A549 (cell line): Measurements from ENCODE around the gene PSMA3. TPM values are rescaled to one million over a fixed set of nuclear protein-coding genes. Genes with fewer than 3 reads are reported as not detected.
A peak's percentile ranks its signal among the peaks of the same experiment; 100 is the strongest.

Source experiments
- ATAC-seq, 2 experiments: fragments of 200-7000 bp in 1 of 2; fragments of >200 bp in 1 of 2; cut with Nextera tagmentation in 1 of 2; cut with Tn5 transposase in 1 of 2; 3 replicates each; pipeline versions ENCODE4 v1.8.0 to v1.9.1; 2018 to 2020; ENCODE audit warnings: mild to moderate bottlenecking in 1 of 2, moderate library complexity in 1 of 2
- CTCF ChIA-PET: fragments of 300-600 bp; sonication (Branson Sonifier 250); formaldehyde crosslinking; extraction: SDS; loops from one replicate; lab custom pipeline; 2021; ENCODE audit warnings: antibody characterized with exemption, inconsistent platforms; lab: Yijun Ruan, JAX
- POLR2A ChIA-PET: fragments of 350-600 bp; formaldehyde crosslinking; extraction: SDS; loops from one replicate; lab custom pipeline; 2021; ENCODE audit warnings: antibody characterized with exemption, inconsistent platforms; lab: Yijun Ruan, JAX
- DNase-seq, 2 experiments: peaks; one replicate each; pipeline versions ENCODE4 v3.0.0 to v3.0.0-alpha.2; 2011 to 2016; ENCODE audit warnings: low read depth in 1 of 2, low spot score in 1 of 2
- FAIRE-seq: peaks from 2 replicates; lab custom pipeline; 2011; peaks lifted over from hg19 to GRCh38; lab: Jason Lieb, UNC
- H3K27ac ChIP-seq, 2 experiments: fragments of >200 bp; sonication (Bioruptor Twin); formaldehyde crosslinking; 3 replicates each; pipeline ENCODE4 v1.5.1; 2016 to 2017
- H3K4me1 ChIP-seq: fragments of >200 bp; sonication (Bioruptor Twin); formaldehyde crosslinking; 3 replicates; pipeline ENCODE4 v1.6.1; 2016
- H3K4me2 ChIP-seq: fragments of >200 bp; sonication (Bioruptor Twin); formaldehyde crosslinking; 3 replicates; pipeline ENCODE4 v1.6.1; 2016
- H3K4me3 ChIP-seq: fragments of >200 bp; sonication (Bioruptor Twin); formaldehyde crosslinking; 3 replicates; pipeline ENCODE4 v1.5.1; 2016
- H3K9me3 ChIP-seq: fragments of >200 bp; sonication (Bioruptor Twin); formaldehyde crosslinking; 3 replicates; pipeline ENCODE4 v1.6.1; 2016
- CHD2 ChIP-seq: fragments of 150-350 bp; IDR thresholded peaks from 2 replicates; pipeline ENCODE4 v1.6.1; 2014; ENCODE audit warnings: low read length; ENCODE audit not compliant: partially characterized antibody
- E2F6 ChIP-seq: IDR thresholded peaks from 2 replicates; pipeline ENCODE4 v1.6.1; 2012; ENCODE audit warnings: low read depth, borderline replicate concordance
- EP300 ChIP-seq, 2 experiments: fragments of >200 bp; sonication (Bioruptor Twin); formaldehyde crosslinking; IDR thresholded peaks; 2 replicates in 1 of 2; 3 replicates in 1 of 2; pipeline ENCODE4 v1.6.1; 2016 to 2017
- FOSB ChIP-seq: fragments of 250-450 bp; sonication (Bioruptor Pico); IDR thresholded peaks from 2 replicates; pipeline ENCODE4 v1.5.0; 2020; ENCODE audit warnings: mild to moderate bottlenecking, moderate library complexity
- HOXB13 ChIP-seq: fragments of 250-450 bp; sonication (Bioruptor Pico); IDR thresholded peaks from 2 replicates; pipeline ENCODE4 v1.5.0; 2020; ENCODE audit warnings: low read depth, mild to moderate bottlenecking, moderate library complexity
- JUN ChIP-seq, 2 experiments: fragments of >200 bp; sonication (Bioruptor Twin); formaldehyde crosslinking; IDR thresholded peaks; 2 replicates in 1 of 2; 3 replicates in 1 of 2; pipeline ENCODE4 v1.6.1; 2016 to 2017
- JUNB ChIP-seq: fragments of >200 bp; sonication (Bioruptor Twin); formaldehyde crosslinking; IDR thresholded peaks from 2 replicates; pipeline ENCODE4 v1.6.1; 2016
- KDM5A ChIP-seq: fragments of 200-600 bp; sonication (generic); IDR thresholded peaks from 2 replicates; pipeline ENCODE4 v1.6.1; 2016; ENCODE audit warnings: antibody characterized with exemption, mild to moderate bottlenecking
- MAZ ChIP-seq: fragments of 150-350 bp; IDR thresholded peaks from 2 replicates; pipeline ENCODE4 v1.6.1; 2014; ENCODE audit warnings: antibody characterized with exemption, low read depth, low read length, borderline replicate concordance
- MYC ChIP-seq: IDR thresholded peaks from 2 replicates; pipeline ENCODE4 v1.6.1; 2012; ENCODE audit warnings: mild to moderate bottlenecking, inconsistent platforms, low read length, improper control_type of control experiment, borderline replicate concordance
- PHF8 ChIP-seq: fragments of 200-600 bp; sonication (generic); IDR thresholded peaks from 2 replicates; pipeline ENCODE4 v1.6.1; 2016; ENCODE audit warnings: low read depth, mild to moderate bottlenecking, antibody characterized with exemption, moderate library complexity, borderline replicate concordance
- POLR2AphosphoS2 ChIP-seq: conservative IDR thresholded peaks from 2 replicates; pipeline ENCODE4 v1.6.1; 2012; ENCODE audit warnings: low read length, improper control_type of control experiment, inconsistent platforms
- RFX5 ChIP-seq: fragments of 450-650 bp; IDR thresholded peaks from 2 replicates; pipeline ENCODE4 v1.7.1; 2014; ENCODE audit warnings: antibody characterized with exemption, mild to moderate bottlenecking, moderate library complexity
- SREBF2 ChIP-seq: fragments of 450-650 bp; IDR thresholded peaks from 2 replicates; pipeline ENCODE4 v1.6.1; 2014; ENCODE audit warnings: mild to moderate bottlenecking, moderate library complexity
- WGBS: methylation state at CpG from one replicate; pipeline ENCODE4 v1.1.6; 2017; ENCODE audit errors: missing lambda C conversion rate; 5-methylcytosine and 5-hydroxymethylcytosine counted together
- polyA plus RNA-seq, 4 experiments: library from polyadenylated mRNA; depleted of rRNA in 3 of 4; stranded (reverse); fragments of >200 nt; fragmentation: RNase III in 1 of 4; extraction: RNeasy Plus Mini Kit Qiagen cat#74134 plus additional on column Dnase treatment in 1 of 4; gene quantifications; 2 replicates in 3 of 4; 3 replicates in 1 of 4; pipeline ENCODE4 v1.2.3, GENCODE V29; 2011 to 2017
- TF ChIP-seq, protein P1 (sequence below): fragments of 450-650 bp; IDR thresholded peaks from 2 replicates; pipeline ENCODE4 v1.6.1; 2014; ENCODE audit warnings: antibody characterized with exemption
- TF ChIP-seq, protein P2 (sequence below): fragments of 250-450 bp; sonication (Bioruptor Pico); IDR thresholded peaks from 2 replicates; pipeline ENCODE4 v1.5.0; 2021; ENCODE audit warnings: mild to moderate bottlenecking, moderate library complexity, borderline replicate concordance
- TF ChIP-seq, protein P3 (sequence below): fragments of >200 bp; sonication (Bioruptor Twin); formaldehyde crosslinking; IDR thresholded peaks from 3 replicates; pipeline ENCODE4 v1.6.1; 2016
- TF ChIP-seq, protein P4 (sequence below): fragments of 200-600 bp; sonication (generic); IDR thresholded peaks from 2 replicates; pipeline ENCODE4 v1.6.1; 2016; ENCODE audit warnings: antibody characterized with exemption, mild to moderate bottlenecking, moderate library complexity

The PSMA3 gene
- polyA plus RNA-seq, 2 of the 4 experiments (the other 2 are of a cell fraction): 260 to 410 TPM

- H3K27ac ChIP-seq: no peak overlapping the region
- 96% methylated on average over 8 of the region's 8 CpGs for WGBS
- H3K4me2 ChIP-seq: no peak overlapping the region
- ChIA-PET CTCF (interaction anchor here (0.6 kb wide), 3 partner anchors 34 to 72 kb away, joined by 3 read pairs; partner anchors contain the start of gene PSMA3), POLR2A (interaction anchor here (0.6 kb wide), 1 partner anchor 20 kb away, joined by 3 read pairs; the partner anchor contains the start of gene ARID4A)
- H3K4me1 ChIP-seq: peaks cover 47% of the 10 kb centered on the region
- no peaks in the 10 kb centered on the region for H3K9me3 ChIP-seq
- DNase-seq: no peak
- H3K4me3 ChIP-seq: no peak overlapping the region
- no peak for FAIRE-seq
- TF ChIP-seq CHD2: no peak
- TF ChIP-seq, all 56 proteins: peak for 0
- ATAC-seq: no peak
These were observed 33.5 kb downstream of the PSMA3 start for GRCh38 chr14:58278177-58278576.

GRCh38 chr14:58280954-58281787, 36.5 kb downstream of the PSMA3 start:
- POLR2A ChIA-PET: interaction anchor here (2.6 kb wide), 1 partner anchor 17 kb away, joined by 9 read pairs; the partner anchor contains the start of gene ARID4A
- ATAC-seq (peak; percentile 65 to 69; a peak in 5 of 6 replicates), DNase-seq (peak; percentile 28 to 72), FAIRE-seq (no peak)
- TF ChIP-seq RFX5 (no peak), FOSB (no peak), EP300 (IDR thresholded peaks at IDR 0.05) (no peak), MYC (no peak), HOXB13 (CRISPR knock-in tag) (no peak), MAZ (no peak), POLR2AphosphoS2 (no peak), E2F6 (no peak), KDM5A (no peak), CHD2 (no peak)
- TF ChIP-seq, protein P1, sequence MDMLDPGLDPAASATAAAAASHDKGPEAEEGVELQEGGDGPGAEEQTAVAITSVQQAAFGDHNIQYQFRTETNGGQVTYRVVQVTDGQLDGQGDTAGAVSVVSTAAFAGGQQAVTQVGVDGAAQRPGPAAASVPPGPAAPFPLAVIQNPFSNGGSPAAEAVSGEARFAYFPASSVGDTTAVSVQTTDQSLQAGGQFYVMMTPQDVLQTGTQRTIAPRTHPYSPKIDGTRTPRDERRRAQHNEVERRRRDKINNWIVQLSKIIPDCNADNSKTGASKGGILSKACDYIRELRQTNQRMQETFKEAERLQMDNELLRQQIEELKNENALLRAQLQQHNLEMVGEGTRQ: no peak
- TF ChIP-seq, protein P2, sequence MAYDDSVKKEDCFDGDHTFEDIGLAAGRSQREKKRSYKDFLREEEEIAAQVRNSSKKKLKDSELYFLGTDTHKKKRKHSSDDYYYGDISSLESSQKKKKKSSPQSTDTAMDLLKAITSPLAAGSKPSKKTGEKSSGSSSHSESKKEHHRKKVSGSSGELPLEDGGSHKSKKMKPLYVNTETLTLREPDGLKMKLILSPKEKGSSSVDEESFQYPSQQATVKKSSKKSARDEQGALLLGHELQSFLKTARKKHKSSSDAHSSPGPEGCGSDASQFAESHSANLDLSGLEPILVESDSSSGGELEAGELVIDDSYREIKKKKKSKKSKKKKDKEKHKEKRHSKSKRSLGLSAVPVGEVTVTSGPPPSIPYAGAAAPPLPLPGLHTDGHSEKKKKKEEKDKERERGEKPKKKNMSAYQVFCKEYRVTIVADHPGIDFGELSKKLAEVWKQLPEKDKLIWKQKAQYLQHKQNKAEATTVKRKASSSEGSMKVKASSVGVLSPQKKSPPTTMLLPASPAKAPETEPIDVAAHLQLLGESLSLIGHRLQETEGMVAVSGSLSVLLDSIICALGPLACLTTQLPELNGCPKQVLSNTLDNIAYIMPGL: no peak
- TF ChIP-seq, protein P3, sequence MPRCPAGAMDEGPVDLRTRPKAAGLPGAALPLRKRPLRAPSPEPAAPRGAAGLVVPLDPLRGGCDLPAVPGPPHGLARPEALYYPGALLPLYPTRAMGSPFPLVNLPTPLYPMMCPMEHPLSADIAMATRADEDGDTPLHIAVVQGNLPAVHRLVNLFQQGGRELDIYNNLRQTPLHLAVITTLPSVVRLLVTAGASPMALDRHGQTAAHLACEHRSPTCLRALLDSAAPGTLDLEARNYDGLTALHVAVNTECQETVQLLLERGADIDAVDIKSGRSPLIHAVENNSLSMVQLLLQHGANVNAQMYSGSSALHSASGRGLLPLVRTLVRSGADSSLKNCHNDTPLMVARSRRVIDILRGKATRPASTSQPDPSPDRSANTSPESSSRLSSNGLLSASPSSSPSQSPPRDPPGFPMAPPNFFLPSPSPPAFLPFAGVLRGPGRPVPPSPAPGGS: no peak
- Histone ChIP-seq H3K9me3 (no peaks in the 10 kb centered on the region), H3K4me3 (no peak overlapping the region), H3K27ac (peak overlapping the region; percentile 4 to 62; a peak in 4 of 6 replicates), H3K4me2 (peak overlapping the region; percentile 64), H3K4me1 (peaks cover 52% of the 10 kb centered on the region)
- WGBS: 44% methylated on average over 4 of the region's 4 CpGs
- CTCF ChIA-PET: interaction anchor here (1.3 kb wide), 1 partner anchor 36 kb away, joined by 3 read pairs; the partner anchor contains the start of gene PSMA3

GRCh38 chr14:58281969-58282368, 37.3 kb downstream of the PSMA3 start:
- POLR2A ChIA-PET: interaction anchor here (2.6 kb wide), 1 partner anchor 16 kb away, joined by 9 read pairs; the partner anchor contains the start of gene ARID4A
- TF ChIP-seq PHF8 (no peak), JUN (IDR thresholded peaks at IDR 0.05) (no peak), SREBF2 (no peak), JUNB (no peak)
- TF ChIP-seq, protein P4, sequence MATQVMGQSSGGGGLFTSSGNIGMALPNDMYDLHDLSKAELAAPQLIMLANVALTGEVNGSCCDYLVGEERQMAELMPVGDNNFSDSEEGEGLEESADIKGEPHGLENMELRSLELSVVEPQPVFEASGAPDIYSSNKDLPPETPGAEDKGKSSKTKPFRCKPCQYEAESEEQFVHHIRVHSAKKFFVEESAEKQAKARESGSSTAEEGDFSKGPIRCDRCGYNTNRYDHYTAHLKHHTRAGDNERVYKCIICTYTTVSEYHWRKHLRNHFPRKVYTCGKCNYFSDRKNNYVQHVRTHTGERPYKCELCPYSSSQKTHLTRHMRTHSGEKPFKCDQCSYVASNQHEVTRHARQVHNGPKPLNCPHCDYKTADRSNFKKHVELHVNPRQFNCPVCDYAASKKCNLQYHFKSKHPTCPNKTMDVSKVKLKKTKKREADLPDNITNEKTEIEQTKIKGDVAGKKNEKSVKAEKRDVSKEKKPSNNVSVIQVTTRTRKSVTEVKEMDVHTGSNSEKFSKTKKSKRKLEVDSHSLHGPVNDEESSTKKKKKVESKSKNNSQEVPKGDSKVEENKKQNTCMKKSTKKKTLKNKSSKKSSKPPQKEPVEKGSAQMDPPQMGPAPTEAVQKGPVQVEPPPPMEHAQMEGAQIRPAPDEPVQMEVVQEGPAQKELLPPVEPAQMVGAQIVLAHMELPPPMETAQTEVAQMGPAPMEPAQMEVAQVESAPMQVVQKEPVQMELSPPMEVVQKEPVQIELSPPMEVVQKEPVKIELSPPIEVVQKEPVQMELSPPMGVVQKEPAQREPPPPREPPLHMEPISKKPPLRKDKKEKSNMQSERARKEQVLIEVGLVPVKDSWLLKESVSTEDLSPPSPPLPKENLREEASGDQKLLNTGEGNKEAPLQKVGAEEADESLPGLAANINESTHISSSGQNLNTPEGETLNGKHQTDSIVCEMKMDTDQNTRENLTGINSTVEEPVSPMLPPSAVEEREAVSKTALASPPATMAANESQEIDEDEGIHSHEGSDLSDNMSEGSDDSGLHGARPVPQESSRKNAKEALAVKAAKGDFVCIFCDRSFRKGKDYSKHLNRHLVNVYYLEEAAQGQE: no peak
- no peak for FAIRE-seq
- peak in 1 of 2 experiments; percentile 18 for DNase-seq
- peak overlapping the region; percentile 4 to 62; a peak in 4 of 6 replicates for H3K27ac ChIP-seq
- peak; percentile 41 to 54; a peak in 4 of 6 replicates for ATAC-seq
- peaks cover 44% of the 10 kb centered on the region for H3K4me1 ChIP-seq
- no peaks in the 10 kb centered on the region for H3K9me3 ChIP-seq
- H3K4me2 ChIP-seq: peak overlapping the region; percentile 64
- 13% methylated on average over 3 of the region's 3 CpGs for WGBS
- H3K4me3 ChIP-seq: no peak overlapping the region
- CTCF ChIA-PET: interaction anchor here (1.3 kb wide), 1 partner anchor 37 kb away, joined by 3 read pairs; the partner anchor contains the start of gene PSMA3
